Tibial nerve (tissue), 4 donors: Measurements from ENCODE around the gene OR13C9. TPM values are rescaled to one million over a fixed set of nuclear protein-coding genes. Genes with fewer than 3 reads are reported as not detected.

ENCODE experiments used
- DNase-seq, 2 donors: peaks; one replicate each; pipeline ENCODE4 v3.0.0-alpha.2; 2019; ENCODE audit warnings: low spot score in 2 of 2
- H3K27ac ChIP-seq, 4 donors: fragments of 200-600 bp; sonication (generic) in 3 of 4; one replicate each; pipeline ENCODE4 v1.5.1; 2017 to 2019; ENCODE audit warnings: mild to moderate bottlenecking in 1 of 4
- H3K27me3 ChIP-seq, 2 donors: fragments of 200-600 bp; sonication (generic) in 1 of 2; one replicate each; pipeline versions ENCODE4 v1.5.1 to v1.6.0; 2017 to 2019
- H3K36me3 ChIP-seq, 3 donors: fragments of 200-600 bp; sonication (generic); one replicate each; pipeline ENCODE4 v1.5.1; 2018 to 2019
- H3K4me1 ChIP-seq, 4 donors: fragments of 200-600 bp; sonication (generic) in 3 of 4; one replicate each; pipeline ENCODE4 v1.5.1; 2017 to 2019
- H3K4me3 ChIP-seq, 4 donors: fragments of 200-600 bp; sonication (generic) in 3 of 4; one replicate each; pipeline ENCODE4 v1.5.1; 2017 to 2019; ENCODE audit warnings: mild to moderate bottlenecking in 1 of 4, moderate library complexity in 1 of 4
- H3K9me3 ChIP-seq, 4 donors: fragments of 200-600 bp; sonication (generic) in 3 of 4; one replicate each; pipeline ENCODE4 v1.5.1; 2017 to 2019
- EP300 ChIP-seq, 2 donors: sonication (generic); formaldehyde crosslinking; IDR thresholded peaks; one replicate each; pipeline ENCODE4 v1.6.1; 2017; ENCODE audit warnings: antibody characterized with exemption in 2 of 2, mild to moderate bottlenecking in 1 of 2
- POLR2A ChIP-seq, 2 donors: fragments of 450-650 bp; IDR thresholded peaks; one replicate each; pipeline ENCODE4 v1.6.1; 2017; ENCODE audit warnings: antibody characterized with exemption in 2 of 2, mild to moderate bottlenecking in 2 of 2, moderate library complexity in 2 of 2
- WGBS, 2 donors: methylation state at CpG; one replicate each; pipeline ENCODE4 v1.1.5; 2018; 5-methylcytosine and 5-hydroxymethylcytosine counted together
- total RNA-seq, 4 donors: library from RNA; depleted of rRNA; stranded (reverse); fragments of >200 nt; gene quantifications; one replicate each; pipeline ENCODE4 v1.1.0, GENCODE V29; 2016
- TF ChIP-seq, protein P1 (sequence below), 5 experiments: fragments of 200-600 bp in 3 of 5; fragments of 450-650 bp in 2 of 5; sonication (generic) in 3 of 5; IDR thresholded peaks; one replicate each; pipeline ENCODE4 v1.5.1; 2016 to 2019; ENCODE audit warnings: antibody characterized with exemption in 5 of 5, mild to moderate bottlenecking in 3 of 5, moderate library complexity in 2 of 5

The OR13C9 gene
- total RNA-seq, 4 donors from 2014 or later, result not detected

GRCh38 chr9:104572612-104573011 is 45.4 kb downstream of the OR13C9 start:
- no peak overlapping the region for H3K27ac ChIP-seq
- TF ChIP-seq EP300 (IDR thresholded peaks at IDR 0.05) (no peak), POLR2A (IDR thresholded peaks at IDR 0.05) (no peak)
- TF ChIP-seq, protein P1, sequence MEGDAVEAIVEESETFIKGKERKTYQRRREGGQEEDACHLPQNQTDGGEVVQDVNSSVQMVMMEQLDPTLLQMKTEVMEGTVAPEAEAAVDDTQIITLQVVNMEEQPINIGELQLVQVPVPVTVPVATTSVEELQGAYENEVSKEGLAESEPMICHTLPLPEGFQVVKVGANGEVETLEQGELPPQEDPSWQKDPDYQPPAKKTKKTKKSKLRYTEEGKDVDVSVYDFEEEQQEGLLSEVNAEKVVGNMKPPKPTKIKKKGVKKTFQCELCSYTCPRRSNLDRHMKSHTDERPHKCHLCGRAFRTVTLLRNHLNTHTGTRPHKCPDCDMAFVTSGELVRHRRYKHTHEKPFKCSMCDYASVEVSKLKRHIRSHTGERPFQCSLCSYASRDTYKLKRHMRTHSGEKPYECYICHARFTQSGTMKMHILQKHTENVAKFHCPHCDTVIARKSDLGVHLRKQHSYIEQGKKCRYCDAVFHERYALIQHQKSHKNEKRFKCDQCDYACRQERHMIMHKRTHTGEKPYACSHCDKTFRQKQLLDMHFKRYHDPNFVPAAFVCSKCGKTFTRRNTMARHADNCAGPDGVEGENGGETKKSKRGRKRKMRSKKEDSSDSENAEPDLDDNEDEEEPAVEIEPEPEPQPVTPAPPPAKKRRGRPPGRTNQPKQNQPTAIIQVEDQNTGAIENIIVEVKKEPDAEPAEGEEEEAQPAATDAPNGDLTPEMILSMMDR (IDR thresholded peaks at IDR 0.05), result no peak
- 80 to 82% methylated on average over 1 of the region's 1 CpG for WGBS, 2 donors
- H3K4me3 ChIP-seq, result no peak overlapping the region
- no peaks in the 10 kb centered on the region for H3K27me3 ChIP-seq
- no peak for DNase-seq
- H3K4me1 ChIP-seq, result no peaks in the 10 kb centered on the region
- no peaks in the 10 kb centered on the region for H3K36me3 ChIP-seq
- H3K9me3 ChIP-seq, result peaks cover 0 to 16% (median 0%) of the 10 kb centered on the region in 4 donors

- H3K27ac ChIP-seq, result no peak within 1 kb of the TSS
- TF ChIP-seq EP300 (IDR thresholded peaks at IDR 0.05), result no peak
- no peak for TF ChIP-seq POLR2A (IDR thresholded peaks at IDR 0.05)
- TF ChIP-seq, protein P1 (IDR thresholded peaks at IDR 0.05), result no peak
- H3K36me3 ChIP-seq, result no peaks in the 10 kb centered on the region
- H3K9me3 ChIP-seq, result peaks cover 0 to 16% (median 0%) of the 10 kb centered on the region in 4 donors
- WGBS, 2 donors, result 90 to 96% methylated on average over 4 of the region's 4 CpGs
- H3K4me1 ChIP-seq, result no peaks in the 10 kb centered on the region
- H3K27me3 ChIP-seq, result no peaks in the 10 kb centered on the region
- DNase-seq, result no peak
- H3K4me3 ChIP-seq, result no peak within 1 kb of the TSS
Measured at GRCh38 chr9:104568868-104569267, 49.1 kb downstream of the OR13C9 start, which contains the start of gene OR13C8. Gene OR13C8, plus strand, starts transcription at chr9:104569168. Its CDS starts 0 bp downstream, at chr9:104569168.

Other genes with a start within 250 kb of the OR13C9 start
- not detected for gene OR13F1, start 113.9 kb downstream of the OR13C9 start, total RNA-seq
- gene OR13C4, start 91.0 kb downstream of the OR13C9 start, total RNA-seq, result not detected
- not detected for gene OR13C3, start 81.3 kb downstream of the OR13C9 start, total RNA-seq
- gene OR13C8, start 49.0 kb downstream of the OR13C9 start, total RNA-seq, result not detected
- not detected for gene OR13C5, start 18.8 kb downstream of the OR13C9 start, total RNA-seq
- not detected for gene OR13C2, start 12.6 kb downstream of the OR13C9 start, total RNA-seq
- not detected for gene OR13D1, start 76.3 kb upstream of the OR13C9 start, total RNA-seq
- gene NIPSNAP3A, start 129.5 kb upstream of the OR13C9 start, total RNA-seq, result 10 to 100 TPM; 10.3 to 28.6 (median 16.6) TPM
- gene NIPSNAP3B, start 145.9 kb upstream of the OR13C9 start, total RNA-seq, result 10 to 100 TPM in 1 of 4 donors, 1 to 10 TPM in 3; 2.4 to 11.1 (median 2.9) TPM